Measurements from ENCODE around the gene DPYD.

- TF ChIP-seq CTCF (conservative IDR thresholded peaks at IDR 0.05) (no peak), ZFX (IDR thresholded peaks at IDR 0.05) (no peak)
These were observed 7.2 kb downstream of the DPYD start for GRCh38 chr1:97913506-97914139.

Data from C4-2B (cell line).